Measurements from ENCODE around the gene IKZF3.
"Not testable (repeated sequence)": the region's sequence is repeated elsewhere in the genome, so short reads cannot be mapped to it uniquely, and the experiment has no call there.

Gene IKZF3

DNA sequence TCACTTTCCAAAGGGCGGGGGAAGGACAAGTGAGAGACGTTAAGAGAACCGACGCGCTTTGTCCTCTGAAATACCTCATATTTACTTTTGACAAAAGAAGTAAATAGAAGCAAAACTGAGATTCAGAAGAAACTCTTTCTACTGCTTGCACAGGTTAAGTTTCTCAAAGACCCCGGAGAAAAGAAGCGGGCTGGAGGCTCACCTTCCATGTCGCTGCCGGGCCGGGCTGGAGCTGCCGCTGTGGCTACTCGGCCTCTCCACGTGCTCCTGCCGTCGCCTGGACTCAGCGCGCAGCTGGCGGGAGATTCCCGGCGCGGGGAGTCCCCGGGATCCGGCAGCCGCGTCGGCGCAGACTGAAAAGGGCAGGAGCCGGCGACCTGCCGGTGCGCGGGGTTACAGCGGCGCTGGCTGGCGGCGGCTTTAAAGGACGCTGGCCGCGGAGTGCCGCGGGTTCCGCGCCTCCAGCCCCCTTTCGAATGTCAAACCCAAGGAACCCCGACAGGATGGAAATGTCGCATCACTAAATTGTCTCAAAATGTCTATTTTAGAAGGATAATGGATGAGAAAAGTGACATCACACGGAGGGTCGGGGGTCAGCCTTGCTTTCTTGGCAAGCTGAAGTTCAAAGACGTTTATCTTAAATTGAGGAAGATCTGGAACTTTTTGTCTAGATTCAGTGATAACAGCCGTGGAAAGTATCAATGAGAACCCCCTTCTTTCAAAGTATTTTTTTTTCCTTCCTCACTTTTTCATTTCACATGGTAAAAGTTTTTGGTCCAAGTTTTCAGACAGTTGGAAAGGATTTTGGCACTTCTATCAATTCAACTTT, at the start of gene IKZF3:
Gene IKZF3 (minus strand): TSS at position 395 of the 829 bp plus-strand sequence. CDS start 186 bp downstream, at position 209.
- H3K4me3 ChIP-seq (ENCODE audit: control insufficient read depth, low read depth, low read length) = no peak within 1 kb of the TSS
- TF ChIP-seq, protein P1, sequence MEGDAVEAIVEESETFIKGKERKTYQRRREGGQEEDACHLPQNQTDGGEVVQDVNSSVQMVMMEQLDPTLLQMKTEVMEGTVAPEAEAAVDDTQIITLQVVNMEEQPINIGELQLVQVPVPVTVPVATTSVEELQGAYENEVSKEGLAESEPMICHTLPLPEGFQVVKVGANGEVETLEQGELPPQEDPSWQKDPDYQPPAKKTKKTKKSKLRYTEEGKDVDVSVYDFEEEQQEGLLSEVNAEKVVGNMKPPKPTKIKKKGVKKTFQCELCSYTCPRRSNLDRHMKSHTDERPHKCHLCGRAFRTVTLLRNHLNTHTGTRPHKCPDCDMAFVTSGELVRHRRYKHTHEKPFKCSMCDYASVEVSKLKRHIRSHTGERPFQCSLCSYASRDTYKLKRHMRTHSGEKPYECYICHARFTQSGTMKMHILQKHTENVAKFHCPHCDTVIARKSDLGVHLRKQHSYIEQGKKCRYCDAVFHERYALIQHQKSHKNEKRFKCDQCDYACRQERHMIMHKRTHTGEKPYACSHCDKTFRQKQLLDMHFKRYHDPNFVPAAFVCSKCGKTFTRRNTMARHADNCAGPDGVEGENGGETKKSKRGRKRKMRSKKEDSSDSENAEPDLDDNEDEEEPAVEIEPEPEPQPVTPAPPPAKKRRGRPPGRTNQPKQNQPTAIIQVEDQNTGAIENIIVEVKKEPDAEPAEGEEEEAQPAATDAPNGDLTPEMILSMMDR (conservative IDR thresholded peaks at IDR 0.05; ENCODE audit: control insufficient read depth, insufficient read depth, low read depth, low read length) = no peak
- DNase-seq (ENCODE audit: low read depth) = peak; percentile 1

GRCh38 chr17:39908789-39909352, 44.8 kb upstream of the IKZF3 start:
- no peak overlapping the region for H3K4me3 ChIP-seq (ENCODE audit: control insufficient read depth, low read depth, low read length)
- TF ChIP-seq, protein P1 (conservative IDR thresholded peaks at IDR 0.05; ENCODE audit: control insufficient read depth, insufficient read depth, low read depth, low read length) = no peak
- DNase-seq (ENCODE audit: low read depth) = no peak

GRCh38 chr17:39904990-39905288, 40.8 kb upstream of the IKZF3 start:
- DNase-seq (ENCODE audit: low read depth) = no peak
- TF ChIP-seq, protein P1 (conservative IDR thresholded peaks at IDR 0.05; ENCODE audit: control insufficient read depth, insufficient read depth, low read depth, low read length) = no peak
- no peak overlapping the region for H3K4me3 ChIP-seq (ENCODE audit: control insufficient read depth, low read depth, low read length)

DNA sequence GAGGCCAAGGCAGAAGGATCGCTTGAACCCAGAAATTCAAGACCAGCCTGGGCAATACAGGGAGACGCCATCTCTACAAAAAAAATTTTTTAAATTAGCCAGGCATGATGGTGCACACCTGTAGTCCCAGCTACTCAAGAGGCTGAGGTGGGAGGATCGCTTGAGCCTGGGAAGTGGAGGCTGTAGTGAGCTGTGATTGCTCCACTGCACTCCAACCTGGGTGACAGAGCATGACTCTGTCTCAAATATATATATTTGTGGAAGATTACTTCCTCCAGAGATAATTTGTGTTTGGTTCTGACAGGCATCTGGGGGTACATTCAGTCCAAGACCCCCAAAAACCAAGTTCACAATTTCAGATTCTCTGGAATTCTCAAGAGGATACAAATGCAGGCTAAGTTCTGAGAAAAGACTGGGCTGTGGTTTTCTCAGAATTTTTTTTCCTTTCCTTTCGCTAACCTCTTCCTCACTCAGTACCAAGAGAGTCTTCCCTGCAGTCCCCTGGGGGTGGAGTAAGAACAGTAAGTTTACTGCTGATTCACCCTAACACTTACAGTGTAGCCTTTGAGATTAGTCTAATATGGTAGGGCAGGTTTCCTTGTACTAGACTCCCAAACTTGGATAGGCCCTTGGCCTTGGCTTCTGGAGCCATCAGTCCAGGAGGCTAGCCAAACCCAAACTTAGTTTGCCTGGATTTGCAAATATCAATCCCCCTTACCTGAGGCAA, 39.2 kb upstream of the IKZF3 start:
- DNase-seq (ENCODE audit: low read depth) = peak; percentile 78
- TF ChIP-seq, protein P1 (conservative IDR thresholded peaks at IDR 0.05; ENCODE audit: control insufficient read depth, insufficient read depth, low read depth, low read length) = no peak
- no peak overlapping the region for H3K4me3 ChIP-seq (ENCODE audit: control insufficient read depth, low read depth, low read length)

DNA sequence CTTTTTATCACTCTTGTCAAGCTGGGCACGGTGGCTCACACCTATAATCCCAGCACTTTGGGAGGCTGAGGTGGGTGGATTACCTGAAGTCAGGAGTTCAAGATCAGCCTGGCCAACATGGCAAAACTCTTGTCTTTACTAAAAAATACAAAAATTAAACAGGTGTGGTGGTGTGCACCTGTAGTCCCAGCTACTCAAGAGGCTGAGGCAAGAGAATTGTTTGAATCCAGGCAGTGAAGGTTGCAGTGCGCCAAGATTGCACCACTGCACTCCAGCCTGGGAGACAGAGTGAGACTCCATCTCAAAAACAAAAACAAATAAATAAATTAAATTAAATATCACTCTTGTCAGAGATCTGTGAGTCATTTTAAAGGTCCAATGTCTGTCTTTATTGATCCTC, 37.9 kb upstream of the IKZF3 start:
- H3K4me3 ChIP-seq (ENCODE audit: control insufficient read depth, low read depth, low read length); DNase-seq (ENCODE audit: low read depth): not testable (repeated sequence)

DNA sequence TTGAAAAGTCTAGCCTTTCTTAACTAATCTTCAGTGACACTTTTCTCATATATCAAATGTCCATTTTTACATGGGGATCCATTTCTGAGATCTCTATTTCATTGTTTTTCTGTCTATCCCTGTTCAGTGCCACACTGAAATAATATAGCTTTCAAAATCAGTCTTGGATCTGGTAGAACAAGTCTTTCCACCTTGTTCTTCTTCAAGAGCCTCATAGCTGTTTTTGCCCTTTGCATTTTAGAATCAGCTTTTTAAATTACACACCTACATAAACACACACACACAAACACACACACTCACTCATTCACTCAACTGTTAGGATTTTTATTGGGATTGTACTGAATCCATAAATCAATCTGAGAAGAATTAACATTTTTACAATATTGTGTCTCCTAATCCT, 35.1 kb upstream of the IKZF3 start:
- no peak overlapping the region for H3K4me3 ChIP-seq (ENCODE audit: control insufficient read depth, low read depth, low read length)
- DNase-seq (ENCODE audit: low read depth) = no peak
- TF ChIP-seq, protein P1 (conservative IDR thresholded peaks at IDR 0.05; ENCODE audit: control insufficient read depth, insufficient read depth, low read depth, low read length) = no peak

DNA sequence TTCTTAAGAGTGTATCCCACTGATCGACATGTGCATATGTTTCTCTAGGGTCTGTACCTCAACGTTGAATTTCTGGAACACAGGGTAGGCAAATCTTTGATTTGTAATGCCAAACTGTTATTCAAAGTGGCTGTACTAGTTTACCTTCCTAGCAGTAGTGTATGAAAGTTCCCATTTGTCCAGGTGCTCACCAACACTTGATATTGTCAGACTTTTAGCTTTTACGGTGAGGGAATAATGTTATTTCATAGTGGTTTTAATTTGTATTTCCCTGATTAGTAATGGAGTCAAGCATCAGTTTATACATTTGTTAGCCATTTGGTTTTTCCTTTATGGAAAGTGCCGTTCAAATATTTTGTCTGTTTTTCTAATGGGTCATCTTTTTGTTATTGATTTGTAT, 34.0 kb upstream of the IKZF3 start:
- TF ChIP-seq, protein P1 (conservative IDR thresholded peaks at IDR 0.05; ENCODE audit: control insufficient read depth, insufficient read depth, low read depth, low read length) = no peak
- no peak for DNase-seq (ENCODE audit: low read depth)
- no peak overlapping the region for H3K4me3 ChIP-seq (ENCODE audit: control insufficient read depth, low read depth, low read length)
